RPMI7951 (cell line): ENCODE data around the gene GDF9. TPM values are rescaled to one million over a fixed set of nuclear protein-coding genes. Genes with fewer than 3 reads are reported as not detected.

Experiments
- DNase-seq: peaks from one replicate; pipeline ENCODE4 v3.0.0-alpha.2; 2012; ENCODE audit warnings: low read depth
- total RNA-seq: library from RNA; depleted of rRNA; stranded (reverse); fragments of >200 nt; shearing (Covaris generic); gene quantifications from 2 replicates; pipeline ENCODE4 v1.2.3, GENCODE V29; 2014; rRNA removed

Gene GDF9
- total RNA-seq: 0.12 and 0.39 TPM in 2 replicates

- peak; percentile 99 for DNase-seq
Measured at GRCh38 chr5:132866342-132867045, at the start of gene GDF9, which contains the start of gene UQCRQ. Gene GDF9 (minus strand): TSS chr5:132866469. CDS start chr5:132864533, 1,936 bp downstream. Gene UQCRQ (plus strand): TSS chr5:132866642. CDS start chr5:132866882, 240 bp downstream.

DNA sequence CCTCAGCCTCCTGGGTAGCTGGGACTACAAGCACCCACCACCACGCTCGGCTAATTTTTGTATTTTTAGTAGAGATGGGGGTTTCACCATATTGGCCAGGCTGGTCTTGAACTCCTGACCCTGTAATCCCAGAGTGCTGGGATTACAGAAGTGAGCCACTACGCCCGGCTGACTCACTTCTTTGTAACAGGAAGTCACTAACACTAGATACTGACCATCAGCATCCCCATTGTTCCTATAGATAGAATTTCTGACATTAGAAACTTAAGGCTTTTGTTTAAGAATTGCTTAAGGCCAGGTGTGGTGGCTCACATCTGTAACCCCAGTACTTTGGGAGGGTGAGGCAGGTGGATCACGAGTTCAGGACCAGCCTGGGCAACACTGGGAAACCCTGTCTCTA, 49.4 kb upstream of the GDF9 start:
- peak; percentile 9 for DNase-seq

GRCh38 chr5:132909702-132910101, 43.4 kb upstream of the GDF9 start:
- DNase-seq: no peak

DNA sequence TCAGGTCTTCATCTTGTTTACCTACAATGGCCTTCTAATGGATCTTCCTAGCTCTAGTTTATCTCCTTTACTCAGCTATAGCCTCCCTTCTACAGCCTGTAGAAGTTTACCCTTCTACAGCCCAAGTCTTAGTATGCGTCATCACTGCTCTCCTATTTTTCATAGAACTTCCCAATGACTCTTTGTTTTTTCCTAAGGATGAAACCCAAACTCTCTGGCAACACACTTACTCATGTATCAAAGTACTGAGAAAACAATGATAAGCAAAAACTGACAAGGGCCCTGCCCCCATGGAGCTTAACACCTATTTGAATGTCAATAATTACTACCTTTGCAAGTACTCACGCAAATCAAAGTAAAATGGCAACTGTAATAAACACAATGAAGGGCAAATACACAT, 40.9 kb upstream of the GDF9 start:
- no peak for DNase-seq

- DNase-seq: no peak
Measured at GRCh38 chr5:132905938-132906337, 39.7 kb upstream of the GDF9 start.

DNA sequence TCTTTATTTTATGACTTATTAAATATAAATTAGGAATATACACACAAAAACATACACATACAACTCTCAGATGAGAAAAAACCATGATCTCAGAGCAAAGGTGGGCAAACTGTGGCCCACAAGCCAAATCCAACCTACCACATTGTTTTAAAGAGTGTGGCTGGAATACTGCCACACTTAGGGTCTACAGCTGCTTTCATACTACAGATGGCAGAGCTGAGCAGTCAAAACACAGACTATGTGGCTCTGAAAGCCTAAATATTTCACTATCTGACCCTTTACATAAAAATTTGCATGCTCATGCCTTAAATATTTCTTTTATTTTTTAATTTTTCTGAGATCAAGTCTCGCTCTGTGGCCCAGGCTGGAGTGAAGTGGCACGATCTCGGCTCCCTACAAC, 35.5 kb upstream of the GDF9 start:
- no peak for DNase-seq

DNA sequence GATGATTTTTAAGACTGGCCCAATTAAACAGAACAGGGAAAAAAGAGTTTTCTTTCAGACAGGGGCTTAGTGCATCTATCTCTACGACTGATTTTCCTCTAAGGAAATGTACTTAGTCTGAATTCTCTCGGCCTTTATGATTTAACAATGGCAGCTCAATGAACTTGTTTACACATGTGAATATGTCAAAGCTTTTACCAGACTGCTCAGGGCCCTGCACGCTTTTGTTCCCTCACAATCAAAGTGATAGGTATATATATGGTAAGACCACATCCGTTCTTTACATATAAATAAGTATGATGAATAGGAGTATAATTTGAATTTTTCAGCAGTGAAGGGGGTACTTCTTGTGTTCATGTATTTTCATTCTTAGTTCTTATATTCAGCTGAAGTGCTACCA, 34.8 kb upstream of the GDF9 start:
- no peak for DNase-seq

DNA sequence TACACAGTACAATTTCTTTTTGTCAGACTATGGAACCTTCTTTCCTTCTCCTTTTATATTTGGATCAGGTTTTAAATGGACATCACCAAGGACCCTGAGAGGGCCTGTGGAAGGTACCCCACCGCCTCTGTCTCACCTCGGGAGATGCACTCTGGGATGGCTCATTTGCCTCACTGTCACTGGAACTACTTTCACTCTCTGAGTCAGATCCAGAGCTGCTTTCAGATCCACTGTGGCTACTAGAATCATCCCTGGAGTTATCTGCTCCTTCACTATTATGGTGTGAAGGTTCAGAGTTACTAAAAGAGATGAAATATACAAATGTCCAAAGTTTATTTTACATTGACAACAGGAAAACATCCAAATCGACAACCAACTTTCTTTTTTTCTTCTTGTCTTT, 31.8 kb upstream of the GDF9 start:
- no peak for DNase-seq

DNA sequence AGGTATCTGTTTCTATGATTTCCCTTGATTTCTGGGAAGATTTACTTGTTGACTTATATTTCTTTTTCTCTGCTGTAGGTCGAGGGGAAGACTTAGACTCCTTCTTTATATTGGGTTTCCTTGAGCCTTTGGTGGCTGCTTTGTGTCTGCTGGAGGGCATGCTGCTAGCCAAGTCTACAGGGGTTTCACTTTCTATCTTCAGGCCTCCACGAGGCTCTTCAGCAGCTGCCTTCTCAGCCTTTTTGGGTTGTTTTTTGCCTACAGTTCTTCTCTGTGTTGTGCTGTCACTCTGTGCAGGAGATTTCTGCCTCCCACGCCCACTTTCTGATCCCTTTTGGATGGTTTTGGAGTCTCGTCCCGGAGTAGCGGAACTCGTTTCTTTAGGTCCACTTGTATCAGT, 30.4 kb upstream of the GDF9 start:
- DNase-seq: no peak

DNA sequence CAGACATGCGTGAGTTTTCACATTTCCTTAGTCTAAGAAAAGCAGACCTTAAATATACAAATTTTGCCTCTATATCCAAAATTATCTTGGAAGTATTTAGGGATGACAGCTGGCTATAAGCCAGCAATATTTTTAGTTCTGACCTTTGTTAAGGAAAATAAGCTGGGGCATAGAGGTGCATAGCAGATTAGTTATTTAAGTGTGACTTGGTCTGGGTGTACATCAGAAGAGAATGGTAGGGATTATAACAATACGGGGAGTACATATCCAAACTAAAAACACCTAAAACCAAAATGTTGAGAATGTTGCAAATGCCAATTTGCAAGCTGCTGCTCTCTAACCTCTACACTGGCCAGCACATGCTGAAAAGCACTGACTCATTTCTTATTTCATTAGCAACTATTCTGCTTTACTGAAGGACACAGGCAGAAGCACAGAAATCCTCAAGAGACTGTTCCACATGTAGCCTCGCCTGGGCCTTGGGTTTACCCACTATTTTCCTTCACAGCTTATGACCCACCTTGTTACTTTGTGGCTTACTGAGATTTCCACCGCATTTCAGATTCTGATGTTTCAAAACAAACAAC, 29.5 kb upstream of the GDF9 start:
- DNase-seq: no peak

DNA sequence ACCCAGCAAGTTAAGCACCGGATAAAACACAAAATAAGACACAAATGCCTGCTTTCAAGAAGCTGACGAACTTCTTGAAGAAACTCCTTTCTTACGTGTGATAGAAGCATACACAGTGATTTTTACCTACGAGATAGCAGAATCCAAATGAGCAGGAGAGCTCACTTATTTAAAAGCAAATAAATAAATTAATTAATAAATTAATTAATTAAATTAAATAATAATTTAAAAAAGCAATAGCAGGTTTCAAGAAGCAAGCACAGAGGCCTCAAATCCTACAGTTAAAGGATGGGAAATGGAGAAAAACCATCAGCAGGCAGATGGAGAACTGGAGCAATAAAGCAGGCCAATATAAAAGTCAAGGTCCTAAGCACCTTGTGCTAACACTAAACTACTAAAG, 24.5 kb upstream of the GDF9 start:
- DNase-seq: no peak

- DNase-seq: no peak
Measured at GRCh38 chr5:132889501-132889900, 23.2 kb upstream of the GDF9 start.

- DNase-seq: no peak
Measured at GRCh38 chr5:132887283-132887682, 21.0 kb upstream of the GDF9 start.

DNA sequence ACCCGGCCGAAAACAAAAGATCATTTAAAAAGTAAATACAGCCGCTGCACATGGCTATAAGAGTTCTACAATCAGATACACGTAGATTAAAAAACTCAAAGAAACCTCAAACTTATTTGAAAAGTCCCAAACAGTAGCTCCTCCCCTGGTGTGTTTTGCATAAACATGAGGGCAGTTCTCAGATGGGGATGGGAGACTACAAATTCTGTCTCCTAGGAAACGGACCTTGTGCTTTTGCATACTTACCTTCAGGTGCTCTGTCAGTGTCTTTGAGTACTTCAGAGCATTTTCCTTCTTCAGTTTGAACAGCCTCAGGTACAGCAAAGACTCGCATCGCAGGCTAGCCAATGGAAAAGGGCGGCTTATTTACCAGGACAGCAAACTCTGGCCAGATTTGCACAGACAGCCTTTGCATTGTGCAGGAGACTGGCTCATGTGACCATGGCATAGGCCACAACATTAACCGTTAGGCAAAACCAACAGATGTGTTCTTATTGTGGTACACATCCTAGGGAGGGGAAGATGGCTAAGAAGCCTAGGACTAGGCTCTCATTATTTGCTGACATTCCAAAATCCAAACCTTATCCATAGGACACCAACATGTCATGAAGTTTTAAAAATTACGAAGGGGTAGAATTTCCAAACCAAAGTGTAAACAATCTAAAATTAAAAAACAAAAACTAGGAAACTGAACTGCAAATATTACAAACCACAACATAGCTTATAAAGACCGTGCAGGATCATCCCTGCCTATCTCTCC, 20.0 kb upstream of the GDF9 start:
- DNase-seq: no peak

DNA sequence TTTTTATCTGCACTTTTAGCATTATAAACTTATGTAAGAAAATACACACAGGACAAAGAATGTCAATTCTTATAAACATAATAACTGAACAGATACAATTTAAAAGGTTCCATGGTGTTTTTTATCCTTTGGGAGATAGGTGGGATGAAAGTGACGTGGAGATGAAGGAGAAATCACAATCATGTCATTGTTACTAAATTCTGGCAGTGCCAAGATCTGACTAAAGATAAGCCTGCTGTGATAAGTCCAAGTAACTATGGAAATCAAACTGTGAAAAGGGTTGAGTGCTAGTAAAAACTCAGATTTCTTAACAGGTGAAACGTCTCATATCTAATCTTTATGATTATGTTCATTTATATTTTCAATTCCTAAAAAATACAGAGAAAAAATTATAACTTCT, 18.3 kb upstream of the GDF9 start:
- DNase-seq: no peak

GRCh38 chr5:132883261-132883834, 17.1 kb upstream of the GDF9 start:
- peak; percentile 67 for DNase-seq

DNA sequence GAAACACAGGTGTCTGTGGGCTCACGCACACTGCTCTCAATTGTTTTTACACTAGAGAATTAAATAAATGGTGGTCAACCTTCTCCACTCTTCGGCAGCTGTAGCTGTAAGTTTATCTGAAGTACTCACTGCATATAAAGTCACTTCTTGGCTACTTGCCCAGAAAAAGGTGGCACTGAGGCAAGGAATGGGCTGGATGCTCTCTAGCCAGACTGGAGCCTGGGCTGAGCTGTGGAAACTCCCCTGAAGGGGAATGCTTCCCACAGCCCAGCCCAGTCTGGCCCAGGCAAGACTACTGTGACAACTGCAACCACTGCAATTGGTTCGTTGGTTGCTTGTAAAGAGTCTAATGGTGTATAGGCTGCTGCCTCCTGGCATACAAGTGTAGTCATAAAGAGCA, 11.7 kb upstream of the GDF9 start:
- peak; percentile 29 for DNase-seq

DNA sequence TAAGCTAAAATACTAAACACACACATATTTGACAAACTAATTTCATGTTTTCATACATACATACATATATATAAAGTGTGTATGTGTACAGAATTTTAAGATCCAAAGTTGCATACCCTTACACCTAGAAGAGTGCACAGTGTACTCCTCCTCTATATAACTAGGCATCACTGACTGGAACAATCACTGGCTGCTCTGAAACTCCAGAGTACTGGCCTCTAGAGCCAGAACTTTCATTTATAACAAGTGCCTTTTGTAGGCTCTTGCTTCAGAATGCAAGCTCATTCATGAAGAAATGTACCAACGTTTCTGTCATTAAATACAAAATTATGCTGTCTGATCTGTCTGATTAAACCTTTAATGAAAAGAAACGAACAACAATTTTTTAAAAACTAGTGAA, 11.2 kb upstream of the GDF9 start:
- DNase-seq: no peak

GRCh38 chr5:132876020-132876759, 9.9 kb upstream of the GDF9 start:
- no peak for DNase-seq

DNA sequence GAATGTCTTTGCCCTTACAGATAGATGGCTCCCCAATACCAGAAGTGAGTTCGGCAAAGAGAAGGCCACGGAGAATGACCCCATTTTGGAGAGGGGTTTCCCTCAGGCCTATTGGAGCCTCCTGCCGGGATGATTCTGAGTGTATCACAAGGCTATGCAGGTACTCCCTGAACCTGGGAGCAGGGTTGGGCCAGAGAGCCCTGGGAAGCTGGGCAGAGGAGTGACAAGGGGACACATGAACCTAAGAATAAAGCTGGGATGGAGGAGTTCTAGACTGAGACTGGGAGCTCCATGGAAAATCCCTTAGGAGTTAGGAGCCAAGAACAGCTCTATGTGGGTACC, 7.6 kb upstream of the GDF9 start:
- DNase-seq: no peak

GRCh38 chr5:132873119-132873929, 7.1 kb upstream of the GDF9 start, which contains the start of gene LEAP2:
Gene LEAP2 (plus strand): TSS chr5:132873668. CDS start chr5:132873695, 27 bp downstream.
- no peak for DNase-seq
